GM19025 (cell line): ENCODE measurements around the gene GALR2.
"Not testable (repeated sequence)": the region's sequence is repeated elsewhere in the genome, so short reads cannot be mapped to it uniquely, and the experiment has no call there.

Experiments
- ATAC-seq: cut with Tn5 transposase; IDR thresholded peaks from one replicate; pipeline ENCODE4 v1.9.1; 2021; ENCODE audit warnings: mild to moderate bottlenecking, low read depth, moderate library complexity; ENCODE audit not compliant: unreplicated experiment

Gene GALR2

GRCh38 chr17:76049836-76050537, 24.6 kb upstream of the GALR2 start:
- no peak for ATAC-seq

- no peak for ATAC-seq
Observed at GRCh38 chr17:76050538-76051467, 23.8 kb upstream of the GALR2 start.

- ATAC-seq = no peak
Observed at GRCh38 chr17:76051561-76051960, 23.0 kb upstream of the GALR2 start.

- ATAC-seq = no peak
Observed at GRCh38 chr17:76053246-76054111, 21.1 kb upstream of the GALR2 start.

GRCh38 chr17:76054112-76054476, 20.5 kb upstream of the GALR2 start:
- no peak for ATAC-seq

GRCh38 chr17:76056882-76057281, 17.7 kb upstream of the GALR2 start:
- ATAC-seq = no peak

- ATAC-seq = not testable (repeated sequence)
Observed at GRCh38 chr17:76058264-76058663, 16.3 kb upstream of the GALR2 start.

- no peak for ATAC-seq
Observed at GRCh38 chr17:76063875-76064546, 10.6 kb upstream of the GALR2 start.

- no peak for ATAC-seq
Observed at GRCh38 chr17:76065775-76066174, 8.8 kb upstream of the GALR2 start.

- no peak for ATAC-seq
Observed at GRCh38 chr17:76071531-76072147, 2.9 kb upstream of the GALR2 start.

- peak; percentile 91 for ATAC-seq
Observed at GRCh38 chr17:76072148-76072858, 2.3 kb upstream of the GALR2 start, which contains the start of gene SRP68. TSS of gene SRP68 (minus strand) at chr17:76072517. CDS start at chr17:76072491, 26 bp downstream.

GRCh38 chr17:76075364-76076145, 974 bp downstream of the GALR2 start:
- ATAC-seq = no peak

GRCh38 chr17:76076146-76076764, 1.7 kb downstream of the GALR2 start:
- no peak for ATAC-seq

GRCh38 chr17:76076765-76077583, 2.4 kb downstream of the GALR2 start:
- no peak for ATAC-seq

- no peak for ATAC-seq
Observed at GRCh38 chr17:76077584-76078110, 3.1 kb downstream of the GALR2 start.

GRCh38 chr17:76078370-76078769, 3.8 kb downstream of the GALR2 start:
- ATAC-seq = not testable (repeated sequence)
